HEK293 (cell line): ENCODE results near the gene KRTAP10-10.

ENCODE experiments used
- CTCF ChIA-PET: fragments of 350-600 bp; formaldehyde crosslinking; extraction: SDS; loops from one replicate; lab custom pipeline; 2021; ENCODE audit warnings: antibody characterized with exemption; lab: Yijun Ruan, JAX
- POLR2A ChIA-PET: fragments of 300-600 bp; formaldehyde crosslinking; extraction: SDS; loops from one replicate; lab custom pipeline; 2020; ENCODE audit warnings: antibody characterized with exemption, inconsistent platforms; lab: Yijun Ruan, JAX
- H3K27ac ChIP-seq: fragments of 200-500 bp; sonication (Bioruptor generic); 2 replicates; pipeline ENCODE4 v1.5.1; 2014; ENCODE audit warnings: low read depth, low read length, control low read depth, inconsistent platforms; ENCODE audit errors: extremely low read depth
- H3K36me3 ChIP-seq, 2 experiments: fragments of 200-500 bp in 1 of 2; sonication (Bioruptor generic) in 1 of 2; 1 replicate in 1 of 2; 2 replicates in 1 of 2; pipeline ENCODE4 v1.5.1; 2014 to 2017; ENCODE audit warnings: inconsistent platforms in 2 of 2, low read length in 2 of 2; ENCODE audit not compliant: control insufficient read depth in 2 of 2, insufficient read depth in 1 of 2
- H3K4me1 ChIP-seq: fragments of 200-500 bp; sonication (Bioruptor generic); 2 replicates; pipeline ENCODE4 v1.5.1; 2014; ENCODE audit warnings: mild to moderate bottlenecking, low read length, inconsistent platforms; ENCODE audit not compliant: control insufficient read depth, insufficient read depth
- H3K4me3 ChIP-seq: 2 replicates; pipeline ENCODE4 v1.5.1; 2011; ENCODE audit warnings: low read depth, mild to moderate bottlenecking, control low read depth, low read length, moderate library complexity
- H3K9me3 ChIP-seq: fragments of 200-500 bp; sonication (Bioruptor generic); 2 replicates; pipeline ENCODE4 v1.5.1; 2014; ENCODE audit warnings: low read depth, low read length, inconsistent platforms; ENCODE audit not compliant: control insufficient read depth, insufficient read depth
- FEZF1 ChIP-seq: fragments of 450-650 bp; formaldehyde crosslinking; IDR thresholded peaks from 2 replicates; pipeline ENCODE4 v1.5.1; 2016; ENCODE audit warnings: missing biosample characterization, missing genetic modification characterization
- GLIS2 ChIP-seq: fragments of 450-650 bp; formaldehyde crosslinking; IDR thresholded peaks from 2 replicates; pipeline ENCODE4 v1.5.1; 2016; ENCODE audit warnings: missing biosample characterization, missing genetic modification characterization
- HOXD13 ChIP-seq: sonication (generic); formaldehyde crosslinking; IDR thresholded peaks from 2 replicates; pipeline ENCODE4 v1.8.0; 2022; ENCODE audit warnings: missing genetic modification reagents, borderline replicate concordance
- SCRT1 ChIP-seq: fragments of 450-650 bp; formaldehyde crosslinking; IDR thresholded peaks from 2 replicates; pipeline ENCODE4 v1.5.1; 2016; ENCODE audit warnings: missing biosample characterization, missing genetic modification characterization, borderline replicate concordance
- SP2 ChIP-seq: fragments of 450-650 bp; formaldehyde crosslinking; IDR thresholded peaks from 2 replicates; pipeline ENCODE4 v1.5.1; 2016; ENCODE audit warnings: missing biosample characterization, missing genetic modification characterization
- ZEB2 ChIP-seq: fragments of 450-650 bp; formaldehyde crosslinking; IDR thresholded peaks from 2 replicates; pipeline ENCODE4 v1.5.1; 2016; ENCODE audit warnings: missing biosample characterization, missing genetic modification characterization
- ZNF2 ChIP-seq: fragments of 450-650 bp; formaldehyde crosslinking; IDR thresholded peaks from 2 replicates; pipeline ENCODE4 v1.5.1; 2016; ENCODE audit warnings: missing biosample characterization, missing genetic modification characterization
- ZNF335 ChIP-seq: fragments of 450-650 bp; formaldehyde crosslinking; conservative IDR thresholded peaks from 2 replicates; pipeline ENCODE4 v1.5.1; 2016; ENCODE audit warnings: missing biosample characterization, missing genetic modification characterization
- ZNF37A ChIP-seq: fragments of 450-650 bp; IDR thresholded peaks from 2 replicates; pipeline ENCODE4 v1.5.1; 2018; ENCODE audit warnings: missing biosample characterization, missing genetic modification characterization
- ZNF394 ChIP-seq: fragments of 450-650 bp; formaldehyde crosslinking; IDR thresholded peaks from 2 replicates; pipeline ENCODE4 v1.5.1; 2016; ENCODE audit warnings: missing biosample characterization, missing genetic modification characterization, mild to moderate bottlenecking, moderate library complexity, borderline replicate concordance
- ZNF404 ChIP-seq: fragments of 450-650 bp; formaldehyde crosslinking; IDR thresholded peaks from 2 replicates; pipeline ENCODE4 v1.5.1; 2017; ENCODE audit warnings: missing biosample characterization, missing genetic modification characterization
- ZNF433 ChIP-seq: fragments of 450-650 bp; formaldehyde crosslinking; IDR thresholded peaks from 2 replicates; pipeline ENCODE4 v1.5.1; 2016; ENCODE audit warnings: missing biosample characterization, missing genetic modification characterization, low read depth
- ZNF518A ChIP-seq: fragments of 450-650 bp; formaldehyde crosslinking; conservative IDR thresholded peaks from 2 replicates; pipeline ENCODE4 v1.5.1; 2016; ENCODE audit warnings: low read depth, missing biosample characterization, missing genetic modification characterization
- ZNF645 ChIP-seq: fragments of 450-650 bp; formaldehyde crosslinking; IDR thresholded peaks from 2 replicates; pipeline ENCODE4; 2016; ENCODE audit warnings: missing biosample characterization, missing genetic modification characterization
- ZNF664 ChIP-seq: fragments of 450-650 bp; formaldehyde crosslinking; IDR thresholded peaks from 2 replicates; pipeline ENCODE4 v1.5.1; 2016; ENCODE audit warnings: missing biosample characterization, missing genetic modification characterization
- ZNF670 ChIP-seq: fragments of 450-650 bp; formaldehyde crosslinking; IDR thresholded peaks from 2 replicates; pipeline ENCODE4 v1.5.1; 2016; ENCODE audit warnings: missing biosample characterization, missing genetic modification characterization, low read depth
- ZNF707 ChIP-seq: fragments of 450-650 bp; formaldehyde crosslinking; IDR thresholded peaks from 2 replicates; pipeline ENCODE4 v1.5.1; 2016; ENCODE audit warnings: missing biosample characterization, missing genetic modification characterization
- ZNF843 ChIP-seq: fragments of 450-650 bp; formaldehyde crosslinking; IDR thresholded peaks from 2 replicates; pipeline ENCODE4 v1.5.1; 2016; ENCODE audit warnings: missing biosample characterization, missing genetic modification characterization
- TF ChIP-seq, protein P1 (sequence below): fragments of 450-650 bp; formaldehyde crosslinking; IDR thresholded peaks from 2 replicates; pipeline ENCODE4 v1.5.1; 2016; ENCODE audit warnings: missing biosample characterization, missing genetic modification characterization
- TF ChIP-seq, protein P2 (sequence below): fragments of 450-650 bp; formaldehyde crosslinking; IDR thresholded peaks from 2 replicates; pipeline ENCODE4 v1.5.1; 2017; ENCODE audit warnings: missing biosample characterization, missing genetic modification characterization
- TF ChIP-seq, protein P3 (sequence below): fragments of 450-650 bp; formaldehyde crosslinking; optimal IDR thresholded peaks from 2 replicates; pipeline ENCODE3; 2016; ENCODE audit warnings: missing biosample characterization, mild to moderate bottlenecking, missing genetic modification characterization

The KRTAP10-10 gene

DNA sequence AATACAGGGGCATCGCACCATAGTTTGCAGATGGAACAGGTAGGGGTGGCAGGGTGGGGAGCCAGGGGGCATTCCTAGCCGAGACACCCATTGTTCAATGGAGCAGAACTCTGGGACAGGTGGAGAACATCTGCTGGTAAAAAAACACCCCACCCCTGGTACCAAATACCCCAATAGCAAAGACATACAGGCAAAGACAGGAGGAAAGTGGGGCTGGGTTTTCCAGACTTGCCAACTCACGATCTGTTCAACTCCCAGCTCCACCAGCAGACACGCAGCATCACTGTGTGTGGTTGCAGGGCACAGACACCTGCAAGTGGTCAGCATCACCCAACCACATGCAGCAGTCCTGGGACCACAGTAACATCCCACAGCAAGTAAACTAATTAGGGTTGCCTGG is 25.6 kb upstream of the KRTAP10-10 start:
- ChIA-PET POLR2A (no interaction called here), CTCF (no interaction called here)
- Histone ChIP-seq H3K36me3 (no peaks in the 10 kb centered on the region), H3K27ac (no peak overlapping the region), H3K4me3 (no peak overlapping the region), H3K9me3 (no peaks in the 10 kb centered on the region), H3K4me1 (no peaks in the 10 kb centered on the region)
- TF ChIP-seq, protein P1, sequence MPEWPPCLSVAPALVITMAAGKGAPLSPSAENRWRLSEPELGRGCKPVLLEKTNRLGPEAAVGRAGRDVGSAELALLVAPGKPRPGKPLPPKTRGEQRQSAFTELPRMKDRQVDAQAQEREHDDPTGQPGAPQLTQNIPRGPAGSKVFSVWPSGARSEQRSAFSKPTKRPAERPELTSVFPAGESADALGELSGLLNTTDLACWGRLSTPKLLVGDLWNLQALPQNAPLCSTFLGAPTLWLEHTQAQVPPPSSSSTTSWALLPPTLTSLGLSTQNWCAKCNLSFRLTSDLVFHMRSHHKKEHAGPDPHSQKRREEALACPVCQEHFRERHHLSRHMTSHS (tag by site-specific recombination) = no peak
- TF ChIP-seq ZNF518A (tag by site-specific recombination) = no peak
- TF ChIP-seq ZNF2 (tag by site-specific recombination) = no peak
- TF ChIP-seq SCRT1 = no peak
- TF ChIP-seq ZNF707 = peak; percentile 94
- no peak for TF ChIP-seq ZNF394 (tag by site-specific recombination)
- no peak for TF ChIP-seq ZNF645 (tag by site-specific recombination)

GRCh38 chr21:44612029-44612486 is 25.1 kb upstream of the KRTAP10-10 start, which contains the start of gene KRTAP10-8:
Gene KRTAP10-8, plus strand, starts transcription at chr21:44612079. Its CDS starts 22 bp downstream, at chr21:44612101.
- H3K27ac ChIP-seq = no peak within 1 kb of the TSS
- H3K36me3 ChIP-seq = no peaks in the 10 kb centered on the region
- CTCF ChIA-PET = no interaction called here
- TF ChIP-seq ZNF664 (tag by site-specific recombination) = no peak
- TF ChIP-seq GLIS2 (tag by site-specific recombination) = no peak
- TF ChIP-seq ZNF433 (tag by site-specific recombination) = no peak
- no peak for TF ChIP-seq ZNF404 (tag by site-specific recombination)
- no peak for TF ChIP-seq ZNF670 (tag by site-specific recombination)
- no peak for TF ChIP-seq ZNF335 (tag by site-specific recombination)
- TF ChIP-seq ZNF707 = no peak
- no peak for TF ChIP-seq HOXD13
- no peak for TF ChIP-seq ZNF37A (tag by site-specific recombination)
- H3K4me3 ChIP-seq = no peak within 1 kb of the TSS
- no peaks in the 10 kb centered on the region for H3K4me1 ChIP-seq
- POLR2A ChIA-PET = no interaction called here
- H3K9me3 ChIP-seq = no peaks in the 10 kb centered on the region

GRCh38 chr21:44612669-44613229 is 24.4 kb upstream of the KRTAP10-10 start:
- Histone ChIP-seq H3K27ac (no peak overlapping the region), H3K4me1 (no peaks in the 10 kb centered on the region), H3K4me3 (no peak overlapping the region), H3K9me3 (no peaks in the 10 kb centered on the region), H3K36me3 (no peaks in the 10 kb centered on the region)
- ChIA-PET POLR2A (no interaction called here), CTCF (no interaction called here)
- TF ChIP-seq ZEB2 (no peak), ZNF843 (no peak), GLIS2 (tag by site-specific recombination) (no peak), FEZF1 (no peak), SP2 (no peak)
- TF ChIP-seq, protein P2, sequence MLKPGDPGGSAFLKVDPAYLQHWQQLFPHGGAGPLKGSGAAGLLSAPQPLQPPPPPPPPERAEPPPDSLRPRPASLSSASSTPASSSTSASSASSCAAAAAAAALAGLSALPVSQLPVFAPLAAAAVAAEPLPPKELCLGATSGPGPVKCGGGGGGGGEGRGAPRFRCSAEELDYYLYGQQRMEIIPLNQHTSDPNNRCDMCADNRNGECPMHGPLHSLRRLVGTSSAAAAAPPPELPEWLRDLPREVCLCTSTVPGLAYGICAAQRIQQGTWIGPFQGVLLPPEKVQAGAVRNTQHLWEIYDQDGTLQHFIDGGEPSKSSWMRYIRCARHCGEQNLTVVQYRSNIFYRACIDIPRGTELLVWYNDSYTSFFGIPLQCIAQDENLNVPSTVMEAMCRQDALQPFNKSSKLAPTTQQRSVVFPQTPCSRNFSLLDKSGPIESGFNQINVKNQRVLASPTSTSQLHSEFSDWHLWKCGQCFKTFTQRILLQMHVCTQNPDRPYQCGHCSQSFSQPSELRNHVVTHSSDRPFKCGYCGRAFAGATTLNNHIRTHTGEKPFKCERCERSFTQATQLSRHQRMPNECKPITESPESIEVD (tag by site-specific recombination) = no peak
- TF ChIP-seq, protein P3, sequence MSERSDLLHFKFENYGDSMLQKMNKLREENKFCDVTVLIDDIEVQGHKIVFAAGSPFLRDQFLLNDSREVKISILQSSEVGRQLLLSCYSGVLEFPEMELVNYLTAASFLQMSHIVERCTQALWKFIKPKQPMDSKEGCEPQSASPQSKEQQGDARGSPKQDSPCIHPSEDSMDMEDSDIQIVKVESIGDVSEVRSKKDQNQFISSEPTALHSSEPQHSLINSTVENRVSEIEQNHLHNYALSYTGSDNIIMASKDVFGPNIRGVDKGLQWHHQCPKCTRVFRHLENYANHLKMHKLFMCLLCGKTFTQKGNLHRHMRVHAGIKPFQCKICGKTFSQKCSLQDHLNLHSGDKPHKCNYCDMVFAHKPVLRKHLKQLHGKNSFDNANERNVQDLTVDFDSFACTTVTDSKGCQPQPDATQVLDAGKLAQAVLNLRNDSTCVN (tag by site-specific recombination) = no peak
